Omental fat pad (tissue), 4 donors: ENCODE results near the gene NALCN. TPM values are rescaled to one million over a fixed set of nuclear protein-coding genes. Genes with fewer than 3 reads are reported as not detected.

Experiments
- ATAC-seq: fragments of 150-250 bp; one replicate; pipeline ENCODE4 v1.9.1; 2016; ENCODE audit warnings: mild to moderate bottlenecking, moderate library complexity; ENCODE audit not compliant: low FRiP score
- DNase-seq: peaks from one replicate; pipeline ENCODE4 v3.0.0-alpha.2; 2019; ENCODE audit warnings: low spot score
- total RNA-seq, 4 donors: library from RNA; depleted of rRNA; stranded (reverse); fragments of >200 nt; gene quantifications; one replicate each; pipeline ENCODE4 v1.1.0, GENCODE V29; 2016
- TF ChIP-seq, protein P1 (sequence below), 3 donors: fragments of 450-650 bp; IDR thresholded peaks; one replicate each; pipeline ENCODE4 v1.5.1; 2016 to 2017; ENCODE audit warnings: antibody characterized with exemption in 3 of 3, mild to moderate bottlenecking in 3 of 3, moderate library complexity in 2 of 3

Gene NALCN
- total RNA-seq, 4 donors from 2014 or later, result 0.28 to 0.84 (median 0.38) TPM

DNA sequence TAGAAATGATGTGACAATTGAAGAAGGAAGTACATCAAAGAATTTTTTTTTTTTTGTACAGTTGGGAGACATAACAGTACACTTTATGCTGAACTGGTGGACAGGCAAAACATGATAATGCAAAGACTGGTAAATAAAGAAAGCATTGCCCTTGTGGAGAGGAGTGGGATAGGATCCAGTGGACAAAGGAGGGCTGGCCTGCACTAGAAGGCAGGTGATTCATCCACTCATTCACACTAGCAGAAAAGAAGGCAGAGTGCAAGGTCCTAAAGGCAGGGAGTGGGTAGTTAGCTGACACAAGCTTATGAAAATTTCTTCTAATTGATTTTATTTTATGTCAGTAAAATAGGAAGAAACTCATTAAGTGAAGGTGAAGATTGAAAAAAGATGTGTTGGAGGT is 17.6 kb upstream of the NALCN start:
- ATAC-seq (no peak), DNase-seq (no peak)
- TF ChIP-seq, protein P1, sequence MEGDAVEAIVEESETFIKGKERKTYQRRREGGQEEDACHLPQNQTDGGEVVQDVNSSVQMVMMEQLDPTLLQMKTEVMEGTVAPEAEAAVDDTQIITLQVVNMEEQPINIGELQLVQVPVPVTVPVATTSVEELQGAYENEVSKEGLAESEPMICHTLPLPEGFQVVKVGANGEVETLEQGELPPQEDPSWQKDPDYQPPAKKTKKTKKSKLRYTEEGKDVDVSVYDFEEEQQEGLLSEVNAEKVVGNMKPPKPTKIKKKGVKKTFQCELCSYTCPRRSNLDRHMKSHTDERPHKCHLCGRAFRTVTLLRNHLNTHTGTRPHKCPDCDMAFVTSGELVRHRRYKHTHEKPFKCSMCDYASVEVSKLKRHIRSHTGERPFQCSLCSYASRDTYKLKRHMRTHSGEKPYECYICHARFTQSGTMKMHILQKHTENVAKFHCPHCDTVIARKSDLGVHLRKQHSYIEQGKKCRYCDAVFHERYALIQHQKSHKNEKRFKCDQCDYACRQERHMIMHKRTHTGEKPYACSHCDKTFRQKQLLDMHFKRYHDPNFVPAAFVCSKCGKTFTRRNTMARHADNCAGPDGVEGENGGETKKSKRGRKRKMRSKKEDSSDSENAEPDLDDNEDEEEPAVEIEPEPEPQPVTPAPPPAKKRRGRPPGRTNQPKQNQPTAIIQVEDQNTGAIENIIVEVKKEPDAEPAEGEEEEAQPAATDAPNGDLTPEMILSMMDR (IDR thresholded peaks at IDR 0.05), result no peak

DNA sequence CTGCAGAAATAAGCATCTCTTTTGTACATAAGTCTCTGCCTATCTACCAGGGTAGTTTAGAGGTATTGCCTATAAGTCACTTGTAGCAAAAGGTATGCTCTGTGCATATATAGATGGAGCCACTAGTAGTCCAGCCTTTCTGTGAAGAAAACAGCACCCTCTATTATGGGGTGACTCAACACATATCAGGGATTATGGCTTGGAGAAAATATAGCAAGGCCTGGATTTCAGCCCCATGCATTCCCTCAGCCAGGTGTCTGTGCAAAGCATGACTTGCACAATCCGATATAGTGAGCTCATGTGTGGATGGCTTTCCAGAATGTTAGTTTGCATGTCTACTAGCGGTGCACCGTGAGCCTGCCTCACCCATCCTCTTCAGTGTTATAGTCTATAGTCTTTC is 13.4 kb upstream of the NALCN start:
- no peak for ATAC-seq
- TF ChIP-seq, protein P1 (IDR thresholded peaks at IDR 0.05), result no peak
- no peak for DNase-seq

DNA sequence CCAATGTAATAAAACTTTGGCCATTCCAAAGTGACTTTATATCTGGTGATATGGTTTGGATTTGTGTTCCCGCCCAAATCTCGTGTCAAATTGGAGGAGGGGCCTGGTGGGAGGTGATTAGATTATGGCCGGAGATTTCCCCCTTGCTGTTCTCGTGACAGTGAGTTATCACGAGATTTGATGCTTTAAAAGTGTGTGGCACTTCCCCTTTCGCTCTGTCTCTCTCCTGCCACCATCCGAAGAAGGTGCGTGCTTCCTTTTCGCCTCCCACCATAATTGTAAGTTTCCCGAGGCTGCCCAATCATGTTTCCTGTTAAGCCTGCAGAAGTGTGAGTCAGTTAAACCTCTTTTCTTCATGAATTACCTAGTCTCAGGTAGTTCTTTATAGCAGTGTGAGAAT is 9.3 kb upstream of the NALCN start:
- no peak for DNase-seq
- ATAC-seq, result no peak
- TF ChIP-seq, protein P1 (IDR thresholded peaks at IDR 0.05), result no peak

DNA sequence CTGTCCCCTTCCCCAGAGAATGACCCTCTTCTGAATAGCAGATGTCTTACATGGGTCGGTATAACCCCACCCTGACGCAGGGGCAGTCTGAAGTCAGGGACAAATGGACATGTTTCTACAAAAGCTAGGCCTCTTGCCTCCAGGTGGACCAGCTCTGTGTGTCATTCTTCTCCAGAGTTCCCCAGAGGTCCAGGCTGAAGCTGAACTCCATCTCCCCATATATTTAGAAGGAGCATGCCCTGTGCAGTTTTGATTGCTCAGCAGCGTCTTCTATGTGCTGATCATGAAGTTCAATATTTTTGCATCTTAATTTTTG is 8.8 kb upstream of the NALCN start:
- DNase-seq (no peak), ATAC-seq (no peak)
- TF ChIP-seq, protein P1 (IDR thresholded peaks at IDR 0.05), result no peak

DNA sequence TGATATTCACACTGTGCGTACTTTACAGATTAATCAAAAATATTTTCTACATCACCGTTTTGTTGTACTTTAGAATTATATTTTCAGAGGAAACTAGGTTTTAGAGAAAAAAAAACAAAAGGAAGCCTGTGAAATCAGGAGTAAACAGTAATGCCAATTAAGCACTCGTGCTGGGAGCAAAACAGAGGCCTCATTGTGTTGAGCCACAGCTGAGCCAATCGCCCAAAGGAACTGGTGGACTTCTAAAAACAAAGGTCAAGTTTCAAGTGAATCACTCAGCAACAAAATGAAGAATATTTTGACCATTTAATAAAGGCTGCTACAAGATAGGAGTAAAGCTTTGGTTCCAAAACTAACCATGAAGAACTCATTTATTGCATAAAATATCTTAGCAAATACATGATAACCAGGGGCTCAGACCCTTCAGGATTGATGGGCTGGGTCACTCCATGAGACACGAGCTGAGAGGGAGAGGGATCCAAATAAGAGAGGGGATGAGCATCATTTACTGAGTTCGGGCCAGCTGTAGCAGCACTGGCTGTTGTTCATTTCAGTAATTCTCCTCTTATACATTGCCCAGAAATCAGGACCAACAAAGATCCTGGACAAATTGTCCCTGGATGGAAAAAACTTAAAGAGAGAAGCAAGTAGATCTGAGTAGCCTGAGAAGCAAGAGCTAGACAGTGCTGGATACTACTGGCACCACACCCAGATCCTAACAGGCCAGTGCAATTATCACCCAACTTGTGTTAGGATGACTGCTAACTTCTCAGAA is 8.3 kb upstream of the NALCN start:
- TF ChIP-seq, protein P1 (IDR thresholded peaks at IDR 0.05), result no peak
- ATAC-seq, result no peak
- no peak for DNase-seq

DNA sequence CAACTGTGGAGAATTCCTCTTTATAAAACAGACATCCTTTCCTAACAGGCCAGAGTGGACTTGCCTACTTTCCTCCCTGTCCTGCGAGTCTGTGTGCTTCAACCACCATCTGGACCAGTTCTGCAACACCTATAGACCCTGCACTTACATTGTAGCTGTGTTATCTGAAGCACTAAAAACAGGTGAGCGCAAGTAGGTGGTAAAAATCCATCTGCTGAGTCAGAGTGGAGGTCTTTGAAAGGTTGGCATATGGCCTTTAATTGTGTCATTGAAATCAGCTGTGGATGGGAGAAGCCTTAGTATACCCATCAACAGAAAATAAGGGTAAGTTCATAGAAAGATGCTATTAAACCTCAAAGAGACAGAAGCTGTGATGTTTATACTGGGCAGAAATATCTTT is 7.6 kb upstream of the NALCN start:
- ATAC-seq (no peak), DNase-seq (no peak)
- TF ChIP-seq, protein P1 (IDR thresholded peaks at IDR 0.05), result no peak

DNA sequence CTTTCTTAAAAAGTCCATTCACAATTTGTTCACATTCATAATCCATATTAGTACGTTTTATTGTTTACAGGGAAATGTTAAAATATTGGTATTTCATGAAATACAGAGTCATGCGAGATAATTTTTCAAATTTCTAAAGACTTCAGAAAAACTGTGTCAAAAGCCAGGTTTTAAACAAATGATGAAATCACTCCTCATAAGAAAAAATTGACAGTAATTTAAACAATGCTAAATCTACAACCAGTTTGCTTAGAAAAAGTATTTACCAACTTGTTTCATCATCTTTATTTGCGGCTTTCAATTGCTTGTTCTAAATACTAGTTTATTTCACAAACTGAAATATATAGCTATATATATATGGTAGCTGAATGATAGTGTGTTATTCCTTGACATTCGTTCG is 1.2 kb upstream of the NALCN start:
- ATAC-seq, result no peak
- DNase-seq, result no peak
- TF ChIP-seq, protein P1 (IDR thresholded peaks at IDR 0.05), result no peak
